SU-DHL-6 (cell line): Measurements from ENCODE around the gene RAB39A.
"Not testable (repeated sequence)": the region's sequence is repeated elsewhere in the genome, so short reads cannot be mapped to it uniquely, and the experiment has no call there.

ENCODE experiments used
- CTCF ChIP-seq: fragments of 200-600 bp; sonication (generic); IDR thresholded peaks from one replicate; pipeline ENCODE4 v1.5.1; 2017; ENCODE audit warnings: antibody characterized with exemption, mild to moderate bottlenecking, low read length, moderate library complexity; ENCODE audit not compliant: insufficient read depth, poor library complexity, severe bottlenecking
- EZH2phosphoT487 ChIP-seq: fragments of 200-600 bp; sonication (generic), shearing (Covaris generic); conservative IDR thresholded peaks from 2 replicates; pipeline ENCODE4 v1.6.1; 2018; ENCODE audit warnings: mild to moderate bottlenecking, antibody characterized with exemption, low read length, moderate library complexity, mixed read lengths

GRCh38 chr11:107923519-107923918 is 4.7 kb upstream of the RAB39A start:
- TF ChIP-seq CTCF, EZH2phosphoT487: not testable (repeated sequence)
